Bronchial epithelial cell (primary cell): ENCODE data around the gene AGPAT1. TPM values are rescaled to one million over a fixed set of nuclear protein-coding genes. Genes with fewer than 3 reads are reported as not detected.

ENCODE experiments used
- DNase-seq: peaks from one replicate; pipeline ENCODE4 v3.0.0-alpha.2; 2010; ENCODE audit warnings: low read depth
- FAIRE-seq: peaks from 2 replicates; lab custom pipeline; 2011; peaks lifted over from hg19 to GRCh38; lab: Jason Lieb, UNC
- H3K27me3 ChIP-seq: 2 replicates; pipeline ENCODE4 v1.5.1; 2011; ENCODE audit warnings: low read length; ENCODE audit not compliant: control insufficient read depth, insufficient read depth
- H3K36me3 ChIP-seq: 2 replicates; pipeline ENCODE4 v1.5.1; 2011; ENCODE audit warnings: low read length; ENCODE audit not compliant: control insufficient read depth, insufficient read depth
- H3K4me3 ChIP-seq: 2 replicates; pipeline ENCODE4 v1.5.1; 2011; ENCODE audit warnings: mild to moderate bottlenecking, low read depth, low read length, control low read depth
- CTCF ChIP-seq: IDR thresholded peaks from 2 replicates; pipeline ENCODE4 v1.5.1; 2011; ENCODE audit warnings: mild to moderate bottlenecking, moderate library complexity, low read length, control low read depth, inconsistent platforms; ENCODE audit not compliant: insufficient read depth, severe bottlenecking
- total RNA-seq: library from RNA; depleted of rRNA; stranded (reverse); fragments of >200 nt; gene quantifications from 2 replicates; pipeline ENCODE4 v1.2.1, GENCODE V29; 2014

Gene AGPAT1
- total RNA-seq, 1 donor from 2014 or later = 5.8 TPM

- peaks cover 3% of the 10 kb centered on the region for H3K36me3 ChIP-seq
- H3K27me3 ChIP-seq = no peaks in the 10 kb centered on the region
- no peak for TF ChIP-seq CTCF
- H3K4me3 ChIP-seq = no peak overlapping the region
- FAIRE-seq (no peak), DNase-seq (no peak)
Measured at GRCh38 chr6:32151181-32151862, 24.6 kb downstream of the AGPAT1 start.

GRCh38 chr6:32149932-32150870 is 25.7 kb downstream of the AGPAT1 start:
- no peak for FAIRE-seq
- Histone ChIP-seq H3K36me3 (no peaks in the 10 kb centered on the region), H3K27me3 (no peaks in the 10 kb centered on the region), H3K4me3 (no peak overlapping the region)
- TF ChIP-seq CTCF = no peak
- no peak for DNase-seq

- DNase-seq (no peak), FAIRE-seq (no peak)
- Histone ChIP-seq H3K4me3 (peak overlapping the region; percentile 59), H3K27me3 (no peaks in the 10 kb centered on the region), H3K36me3 (no peaks in the 10 kb centered on the region)
- TF ChIP-seq CTCF = no peak
Measured at GRCh38 chr6:32149092-32149755, 26.7 kb downstream of the AGPAT1 start.

GRCh38 chr6:32148289-32149091 is 27.4 kb downstream of the AGPAT1 start:
- DNase-seq = peak; percentile 77

More at GRCh38 chr6:32148289-32149091, 27.4 kb downstream of the AGPAT1 start:
- Histone ChIP-seq H3K27me3 (no peaks in the 10 kb centered on the region), H3K36me3 (no peaks in the 10 kb centered on the region), H3K4me3 (peak overlapping the region; percentile 59)
- TF ChIP-seq CTCF = peak; percentile 63
- no peak for FAIRE-seq
